IPS DF 6.9 (cell line): ENCODE results near the gene ASAP2.

Source experiments
- DNase-seq: peaks from one replicate; pipeline ENCODE4 v3.0.0-alpha.2; 2013; ENCODE audit warnings: low read depth, low spot score
- H3K27ac ChIP-seq: one replicate; pipeline ENCODE4 v1.5.1; 2013; ENCODE audit warnings: low read length, control low read depth
- H3K27me3 ChIP-seq: 2 replicates; pipeline ENCODE4 v1.6.1; 2013; ENCODE audit warnings: mild to moderate bottlenecking, low read length; ENCODE audit not compliant: control insufficient read depth, insufficient read depth
- H3K36me3 ChIP-seq: 2 replicates; pipeline ENCODE4 v1.6.1; 2013; ENCODE audit warnings: low read length; ENCODE audit not compliant: control insufficient read depth, insufficient read depth
- H3K4me1 ChIP-seq: 2 replicates; pipeline ENCODE4 v1.6.1; 2013; ENCODE audit warnings: low read length; ENCODE audit not compliant: control insufficient read depth, insufficient read depth
- H3K4me3 ChIP-seq: 2 replicates; pipeline ENCODE4 v1.5.1; 2013; ENCODE audit warnings: mild to moderate bottlenecking, low read length
- H3K9me3 ChIP-seq: 2 replicates; pipeline ENCODE4 v1.6.1; 2013; ENCODE audit warnings: low read length, inconsistent platforms; ENCODE audit not compliant: control insufficient read depth, insufficient read depth
- WGBS: extraction: QIAGEN DNeasy Blood & Tissue Kit; methylation state at CpG from one replicate; pipeline ENCODE4 v1.1.7; 2013; ENCODE audit warnings: mixed read lengths, missing lambda C conversion rate; ENCODE audit not compliant: insufficient read length, insufficient coverage; 5-methylcytosine and 5-hydroxymethylcytosine counted together

Gene ASAP2

GRCh38 chr2:9231291-9232165, 24.9 kb downstream of the ASAP2 start:
- no peak for DNase-seq
- WGBS = no CpG with 5 or more reads among the region's 14 CpGs
- H3K36me3 ChIP-seq = no peaks in the 10 kb centered on the region
- H3K27me3 ChIP-seq = no peaks in the 10 kb centered on the region
- H3K4me3 ChIP-seq = no peak overlapping the region
- H3K27ac ChIP-seq = no peak overlapping the region
- peaks cover 1% of the 10 kb centered on the region; the same call in 1 of the 2 replicates for H3K4me1 ChIP-seq
- no peaks in the 10 kb centered on the region for H3K9me3 ChIP-seq

GRCh38 chr2:9232166-9232479, 25.5 kb downstream of the ASAP2 start:
- DNase-seq = no peak
- H3K27ac ChIP-seq = no peak overlapping the region
- no CpG with 5 or more reads among the region's 7 CpGs for WGBS
- H3K9me3 ChIP-seq = no peaks in the 10 kb centered on the region
- no peak overlapping the region for H3K4me3 ChIP-seq
- H3K27me3 ChIP-seq = no peaks in the 10 kb centered on the region
- H3K4me1 ChIP-seq = no peaks in the 10 kb centered on the region
- no peaks in the 10 kb centered on the region for H3K36me3 ChIP-seq

GRCh38 chr2:9232886-9233285, 26.3 kb downstream of the ASAP2 start:
- Histone ChIP-seq H3K36me3 (no peaks in the 10 kb centered on the region), H3K27me3 (no peaks in the 10 kb centered on the region), H3K27ac (no peak overlapping the region), H3K9me3 (no peaks in the 10 kb centered on the region), H3K4me1 (no peaks in the 10 kb centered on the region), H3K4me3 (no peak overlapping the region)
- no peak for DNase-seq
- WGBS = no CpG with 5 or more reads among the region's 7 CpGs

GRCh38 chr2:9234680-9235146, 28.1 kb downstream of the ASAP2 start:
- Histone ChIP-seq H3K27me3 (no peaks in the 10 kb centered on the region), H3K4me1 (no peaks in the 10 kb centered on the region), H3K27ac (no peak overlapping the region), H3K4me3 (no peak overlapping the region), H3K36me3 (no peaks in the 10 kb centered on the region), H3K9me3 (no peaks in the 10 kb centered on the region)
- DNase-seq = no peak
- no CpG with 5 or more reads among the region's 9 CpGs for WGBS

GRCh38 chr2:9235147-9236044, 28.8 kb downstream of the ASAP2 start:
- no CpG with 5 or more reads among the region's 16 CpGs for WGBS
- no peaks in the 10 kb centered on the region; the same call in 1 of the 2 replicates for H3K4me1 ChIP-seq
- no peak for DNase-seq
- no peaks in the 10 kb centered on the region for H3K9me3 ChIP-seq
- no peaks in the 10 kb centered on the region for H3K36me3 ChIP-seq
- no peaks in the 10 kb centered on the region for H3K27me3 ChIP-seq
- no peak overlapping the region for H3K4me3 ChIP-seq
- no peak overlapping the region for H3K27ac ChIP-seq

GRCh38 chr2:9236045-9236344, 29.4 kb downstream of the ASAP2 start:
- no peaks in the 10 kb centered on the region for H3K27me3 ChIP-seq
- no peak overlapping the region for H3K27ac ChIP-seq
- no CpG with 5 or more reads among the region's 7 CpGs for WGBS
- H3K4me1 ChIP-seq = no peaks in the 10 kb centered on the region; the same call in 1 of the 2 replicates
- no peaks in the 10 kb centered on the region for H3K9me3 ChIP-seq
- no peaks in the 10 kb centered on the region for H3K36me3 ChIP-seq
- H3K4me3 ChIP-seq = no peak overlapping the region
- DNase-seq = no peak

GRCh38 chr2:9236867-9237266, 30.3 kb downstream of the ASAP2 start:
- Histone ChIP-seq H3K4me1 (no peaks in the 10 kb centered on the region; the same call in 1 of the 2 replicates), H3K27ac (no peak overlapping the region), H3K36me3 (no peaks in the 10 kb centered on the region), H3K4me3 (no peak overlapping the region), H3K27me3 (no peaks in the 10 kb centered on the region), H3K9me3 (no peaks in the 10 kb centered on the region)
- WGBS = no CpG with 5 or more reads among the region's 6 CpGs
- no peak for DNase-seq

GRCh38 chr2:9237831-9238230, 31.2 kb downstream of the ASAP2 start:
- Histone ChIP-seq H3K27me3 (no peaks in the 10 kb centered on the region), H3K9me3 (no peaks in the 10 kb centered on the region), H3K36me3 (no peaks in the 10 kb centered on the region), H3K4me1 (no peaks in the 10 kb centered on the region; the same call in 1 of the 2 replicates), H3K27ac (no peak overlapping the region), H3K4me3 (no peak overlapping the region)
- no peak for DNase-seq
- no CpG with 5 or more reads among the region's 5 CpGs for WGBS

GRCh38 chr2:9238591-9239326, 32.1 kb downstream of the ASAP2 start:
- H3K9me3 ChIP-seq = no peaks in the 10 kb centered on the region
- WGBS = no CpG with 5 or more reads among the region's 7 CpGs
- DNase-seq = no peak
- H3K36me3 ChIP-seq = no peaks in the 10 kb centered on the region
- H3K27me3 ChIP-seq = no peaks in the 10 kb centered on the region
- no peaks in the 10 kb centered on the region; the same call in 1 of the 2 replicates for H3K4me1 ChIP-seq
- no peak overlapping the region for H3K27ac ChIP-seq
- H3K4me3 ChIP-seq = no peak overlapping the region

GRCh38 chr2:9239616-9240015, 33.0 kb downstream of the ASAP2 start:
- DNase-seq = no peak
- H3K9me3 ChIP-seq = no peaks in the 10 kb centered on the region
- peaks cover 3% of the 10 kb centered on the region for H3K4me1 ChIP-seq
- no peak overlapping the region for H3K27ac ChIP-seq
- whole genome bisulfite sequencing = no CpG with 5 or more reads among the region's 5 CpGs
- no peaks in the 10 kb centered on the region for H3K36me3 ChIP-seq
- no peaks in the 10 kb centered on the region for H3K27me3 ChIP-seq
- H3K4me3 ChIP-seq = no peak overlapping the region
